AG09309 (cell line): ENCODE measurements around the gene FAF2.
"Not testable (repeated sequence)": the region's sequence is repeated elsewhere in the genome, so short reads cannot be mapped to it uniquely, and the experiment has no call there.

ENCODE experiments used
- DNase-seq: peaks from one replicate; pipeline ENCODE4 v3.0.0-alpha.2; 2010; ENCODE audit warnings: low read depth
- H3K4me3 ChIP-seq: 2 replicates; pipeline ENCODE4 v1.5.1; 2011; ENCODE audit warnings: mild to moderate bottlenecking, low read depth, low read length, moderate library complexity; ENCODE audit not compliant: control insufficient read depth
- CTCF ChIP-seq: IDR thresholded peaks from 2 replicates; pipeline ENCODE4 v1.5.1; 2011; ENCODE audit warnings: mild to moderate bottlenecking, low read depth, low read length, inconsistent platforms; ENCODE audit not compliant: insufficient read depth, control insufficient read depth; ENCODE audit errors: missing control alignments

The FAF2 gene

GRCh38 chr5:176545737-176546509 lies 97.7 kb downstream of the FAF2 start:
- no peak for DNase-seq
- no peak overlapping the region for H3K4me3 ChIP-seq
- TF ChIP-seq CTCF: no peak

- DNase-seq: no peak
- H3K4me3 ChIP-seq: no peak overlapping the region
- no peak for TF ChIP-seq CTCF
Observed at GRCh38 chr5:176547802-176548201, 99.6 kb downstream of the FAF2 start.

- no peak within 1 kb of the TSS for H3K4me3 ChIP-seq
- no peak for DNase-seq
- TF ChIP-seq CTCF: no peak
Observed at GRCh38 chr5:176548967-176549444, 100.8 kb downstream of the FAF2 start, which contains the start of gene CDHR2. Gene CDHR2 (plus strand): TSS chr5:176549342. CDS start chr5:176565353, 16,011 bp downstream.

- H3K4me3 ChIP-seq: no peak overlapping the region
- no peak for DNase-seq
- no peak for TF ChIP-seq CTCF
Observed at GRCh38 chr5:176549871-176550270, 101.7 kb downstream of the FAF2 start.

- TF ChIP-seq CTCF: no peak
- H3K4me3 ChIP-seq: no peak overlapping the region
- no peak for DNase-seq
Observed at GRCh38 chr5:176550275-176550831, 102.2 kb downstream of the FAF2 start.

GRCh38 chr5:176550937-176551336 lies 102.8 kb downstream of the FAF2 start:
- not testable (repeated sequence) for H3K4me3 ChIP-seq

GRCh38 chr5:176552332-176552869 lies 104.2 kb downstream of the FAF2 start:
- DNase-seq: no peak
- no peak overlapping the region for H3K4me3 ChIP-seq
- no peak for TF ChIP-seq CTCF

More at GRCh38 chr5:176550937-176551336, 102.8 kb downstream of the FAF2 start:
- DNase-seq: not testable (repeated sequence)
